GM18526 (cell line): ENCODE data around the gene LAMA5.

ENCODE experiments used
- POLR2A ChIP-seq: IDR thresholded peaks from 3 replicates; pipeline ENCODE4 v1.6.1; 2011; ENCODE audit not compliant: insufficient read length; ENCODE audit errors: extremely low read depth

Gene LAMA5

GRCh38 chr20:62299666-62300236, 67.4 kb downstream of the LAMA5 start:
- no peak for TF ChIP-seq POLR2A

- no peak for TF ChIP-seq POLR2A
Observed at GRCh38 chr20:62298577-62299249, 68.4 kb downstream of the LAMA5 start.

GRCh38 chr20:62297449-62298227, 69.5 kb downstream of the LAMA5 start:
- TF ChIP-seq POLR2A = no peak

- TF ChIP-seq POLR2A = no peak
Observed at GRCh38 chr20:62296724-62297448, 70.2 kb downstream of the LAMA5 start.

GRCh38 chr20:62294516-62294915, 72.6 kb downstream of the LAMA5 start:
- no peak for TF ChIP-seq POLR2A

- TF ChIP-seq POLR2A = no peak
Observed at GRCh38 chr20:62293946-62294345, 73.2 kb downstream of the LAMA5 start.

- TF ChIP-seq POLR2A = no peak
Observed at GRCh38 chr20:62293111-62293784, 73.9 kb downstream of the LAMA5 start.

- no peak for TF ChIP-seq POLR2A
Observed at GRCh38 chr20:62292108-62292507, 75.0 kb downstream of the LAMA5 start.

GRCh38 chr20:62291251-62292066, 75.7 kb downstream of the LAMA5 start:
- TF ChIP-seq POLR2A = no peak

GRCh38 chr20:62289898-62290297, 77.2 kb downstream of the LAMA5 start:
- no peak for TF ChIP-seq POLR2A

- TF ChIP-seq POLR2A = no peak
Observed at GRCh38 chr20:62289131-62289530, 78.0 kb downstream of the LAMA5 start.

- TF ChIP-seq POLR2A = no peak
Observed at GRCh38 chr20:62288535-62289105, 78.5 kb downstream of the LAMA5 start.

- TF ChIP-seq POLR2A = no peak
Observed at GRCh38 chr20:62287759-62288534, 79.2 kb downstream of the LAMA5 start.
